GM18505 (cell line): Measurements from ENCODE around the gene ARPC5.
"Not testable (repeated sequence)": the region's sequence is repeated elsewhere in the genome, so short reads cannot be mapped to it uniquely, and the experiment has no call there.

Experiments used
- ATAC-seq: cut with Tn5 transposase; IDR thresholded peaks from one replicate; pipeline ENCODE4 v1.9.1; 2021; ENCODE audit not compliant: unreplicated experiment
- POLR2A ChIP-seq: IDR thresholded peaks from 4 replicates; pipeline ENCODE4 v1.6.1; 2011; ENCODE audit warnings: borderline replicate concordance; ENCODE audit not compliant: insufficient read depth, insufficient read length; ENCODE audit errors: extremely low read depth

Gene ARPC5

DNA sequence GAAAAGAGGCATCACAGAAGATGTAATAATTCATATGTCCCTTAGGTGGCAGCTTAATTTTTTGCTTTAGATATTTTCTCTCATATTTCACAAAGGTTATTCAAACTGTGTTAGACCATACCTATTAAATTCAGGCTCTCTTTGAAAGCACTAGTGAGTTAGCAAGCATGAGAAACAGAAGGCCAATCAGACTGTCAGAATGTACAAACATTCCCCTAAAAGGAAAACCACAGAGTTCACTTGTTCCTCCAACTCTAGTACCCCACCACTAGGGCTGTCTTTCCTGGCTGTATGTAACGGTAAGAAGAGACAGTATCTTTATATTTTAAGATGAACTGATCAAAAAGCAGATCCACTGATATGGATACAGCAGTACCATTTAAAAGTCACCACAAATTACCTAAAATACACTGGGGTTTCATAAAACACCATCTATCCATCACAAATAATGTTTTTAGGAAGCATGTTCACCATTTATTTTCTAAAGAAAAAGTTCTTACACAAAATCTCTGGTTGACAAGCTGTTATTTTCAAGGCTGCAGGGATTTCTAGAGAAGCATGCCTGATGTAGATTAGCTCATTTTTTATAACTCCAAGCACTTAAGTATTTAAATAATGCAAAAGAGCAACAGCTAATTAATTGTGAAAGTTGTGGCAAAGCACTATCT, 1.8 kb downstream of the ARPC5 start:
- ATAC-seq: no peak
- peak; percentile 44 for TF ChIP-seq POLR2A

DNA sequence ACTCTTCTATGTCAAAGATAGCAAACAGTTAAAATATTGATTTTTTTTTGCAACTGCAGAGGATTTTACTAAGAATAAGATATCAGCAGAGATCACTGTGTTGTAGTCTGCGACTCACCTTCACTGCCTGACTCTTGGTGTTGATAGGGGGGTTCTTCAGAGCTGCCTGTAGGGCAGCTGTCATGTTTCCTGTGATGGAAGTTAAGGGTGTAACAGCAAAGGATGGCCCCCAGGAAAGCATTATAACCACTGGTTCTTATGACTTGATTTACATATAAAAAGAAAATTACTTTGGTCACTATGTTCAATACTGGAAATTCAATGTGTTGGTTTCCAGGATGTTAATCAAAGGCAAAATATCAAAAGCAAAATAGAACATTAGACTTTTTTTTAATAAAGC, 2.6 kb downstream of the ARPC5 start:
- no peak for TF ChIP-seq POLR2A
- no peak for ATAC-seq

DNA sequence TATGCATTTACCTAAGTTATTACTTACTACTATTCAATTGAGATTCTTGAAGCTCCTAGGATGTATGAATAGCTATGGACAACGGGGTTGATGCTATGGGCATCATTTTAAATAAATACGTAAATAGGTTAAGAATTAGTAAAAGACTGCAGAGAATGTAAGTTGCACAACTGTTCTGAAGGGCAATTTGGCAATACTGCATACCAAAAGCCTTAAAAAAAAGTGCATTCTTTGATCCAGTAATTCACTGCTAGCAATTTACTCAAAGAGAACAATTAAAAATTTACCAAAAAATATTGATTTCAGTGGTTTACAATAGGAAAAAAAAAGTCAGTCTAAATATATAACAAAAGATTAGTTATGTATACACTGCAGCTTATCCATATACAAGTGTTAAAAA, 3.5 kb downstream of the ARPC5 start:
- TF ChIP-seq POLR2A: no peak

DNA sequence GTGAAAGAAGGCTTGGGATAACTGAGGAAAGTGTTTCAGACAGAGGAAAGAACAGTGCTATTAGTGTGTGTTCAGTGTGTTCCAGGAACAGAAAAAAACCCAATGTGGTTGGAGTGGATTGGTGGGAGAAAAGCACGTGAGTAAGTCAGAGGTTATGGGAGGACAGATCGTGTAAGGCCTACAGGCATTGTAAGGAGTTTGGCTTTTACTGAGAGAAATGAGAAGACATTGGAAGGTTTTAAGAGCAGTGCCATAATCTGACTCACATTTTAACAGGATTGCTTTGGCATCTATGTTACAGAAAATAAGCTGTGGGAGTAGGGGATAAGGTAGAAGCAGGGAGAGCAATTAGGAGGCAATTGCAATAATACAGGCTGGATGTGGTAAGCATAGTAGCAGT, 4.8 kb downstream of the ARPC5 start:
- ATAC-seq: no peak
- no peak for TF ChIP-seq POLR2A

More for the DNA sequence above, 3.5 kb downstream of the ARPC5 start:
- ATAC-seq: no peak

DNA sequence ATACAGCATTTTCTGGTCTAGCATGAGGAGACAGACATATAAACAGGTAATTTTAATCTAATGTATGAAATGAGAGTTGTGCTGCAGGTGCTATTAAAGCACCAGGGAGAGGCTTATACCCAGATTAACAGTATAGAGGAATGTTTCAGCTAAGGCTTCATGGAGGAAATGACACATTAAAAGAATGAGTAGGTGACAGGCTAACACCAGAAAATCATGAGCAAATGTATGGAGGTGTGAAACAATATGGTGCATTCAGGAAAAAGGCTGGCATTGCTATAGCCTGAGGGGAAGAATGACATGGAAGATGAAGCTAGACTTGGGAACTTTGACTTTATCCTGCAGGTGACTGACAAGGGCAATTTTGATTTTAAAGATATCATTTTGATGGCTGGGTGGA, 7.0 kb downstream of the ARPC5 start:
- no peak for TF ChIP-seq POLR2A
- ATAC-seq: no peak

DNA sequence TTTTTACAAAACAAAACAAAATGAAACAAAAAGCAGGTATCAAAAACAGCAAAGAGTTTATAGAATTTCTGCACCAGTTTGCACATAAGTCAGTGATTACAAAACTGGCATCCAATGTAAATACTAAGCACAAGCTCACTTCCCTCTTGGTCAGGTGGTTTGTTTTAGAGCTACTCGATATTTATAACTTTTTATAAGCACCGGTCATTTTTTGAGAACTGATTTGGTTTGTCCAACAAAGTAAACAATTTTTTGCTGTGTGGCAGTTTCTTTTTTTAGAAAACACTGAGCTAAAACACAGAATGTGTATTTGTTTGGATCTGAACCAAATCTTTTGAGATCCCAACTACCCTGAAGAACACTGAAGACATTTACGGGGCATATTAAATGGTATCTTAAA, 9.3 kb downstream of the ARPC5 start:
- not testable (repeated sequence) for ATAC-seq

DNA sequence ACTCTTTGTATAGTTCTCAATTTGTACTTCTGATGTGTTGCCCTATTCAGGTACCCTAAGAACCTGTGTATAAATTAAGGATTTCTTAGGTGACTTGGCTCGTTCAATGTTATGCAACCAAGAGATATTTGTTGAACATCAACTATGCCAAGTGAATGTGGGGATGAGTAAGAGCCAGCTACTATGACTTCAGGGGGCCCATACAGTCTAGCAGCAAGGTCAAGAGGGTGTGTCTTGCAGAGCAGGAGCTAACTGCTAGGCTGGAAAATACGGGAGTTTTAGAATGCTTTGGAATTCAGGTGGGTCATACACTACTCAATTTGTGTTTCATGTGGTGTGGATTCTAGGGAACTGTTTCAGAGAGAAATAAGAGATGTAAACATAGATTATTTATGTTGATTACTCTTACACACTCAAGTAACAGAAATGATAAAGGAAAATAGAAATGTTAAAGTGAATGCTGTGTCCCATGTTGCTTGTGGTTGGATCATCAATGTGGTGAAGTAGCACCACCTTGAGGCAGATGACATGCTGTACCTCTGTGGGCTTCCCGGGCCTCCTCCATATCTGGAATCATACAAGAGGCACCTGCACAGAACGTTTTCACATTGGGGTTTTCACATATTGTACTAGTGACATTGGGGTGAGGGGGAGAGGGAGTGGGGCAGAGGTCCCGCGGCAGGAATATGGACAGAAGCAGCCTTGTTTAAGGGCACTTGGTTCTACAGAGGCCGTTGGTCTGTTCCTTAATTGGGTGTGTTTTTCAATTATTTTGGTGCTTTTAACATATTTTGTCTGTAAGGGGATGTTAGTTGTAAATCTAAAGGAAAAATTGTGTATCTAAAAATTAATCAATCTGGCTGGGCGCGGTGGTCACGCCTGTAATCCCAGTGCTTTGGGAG, 12.4 kb downstream of the ARPC5 start:
- TF ChIP-seq POLR2A: no peak
- peak; percentile 52 for ATAC-seq

DNA sequence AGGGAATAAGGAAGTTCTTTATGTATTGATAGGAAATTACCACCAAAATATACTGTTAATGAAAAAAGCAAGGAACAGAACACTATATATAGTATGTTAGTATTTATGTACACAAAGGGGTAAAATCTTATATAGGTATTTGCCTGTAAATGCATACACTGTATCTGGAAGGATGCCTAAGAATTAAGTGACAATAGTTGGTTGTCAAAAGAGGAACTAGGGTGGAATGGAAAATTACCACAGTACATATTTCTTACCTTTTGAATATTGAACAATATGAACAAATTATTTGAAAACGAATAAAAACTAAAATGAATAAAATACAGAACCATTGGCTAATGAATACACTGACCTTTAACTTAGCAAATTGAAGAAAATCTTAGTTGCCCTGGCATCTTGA, 13.6 kb downstream of the ARPC5 start:
- no peak for ATAC-seq

DNA sequence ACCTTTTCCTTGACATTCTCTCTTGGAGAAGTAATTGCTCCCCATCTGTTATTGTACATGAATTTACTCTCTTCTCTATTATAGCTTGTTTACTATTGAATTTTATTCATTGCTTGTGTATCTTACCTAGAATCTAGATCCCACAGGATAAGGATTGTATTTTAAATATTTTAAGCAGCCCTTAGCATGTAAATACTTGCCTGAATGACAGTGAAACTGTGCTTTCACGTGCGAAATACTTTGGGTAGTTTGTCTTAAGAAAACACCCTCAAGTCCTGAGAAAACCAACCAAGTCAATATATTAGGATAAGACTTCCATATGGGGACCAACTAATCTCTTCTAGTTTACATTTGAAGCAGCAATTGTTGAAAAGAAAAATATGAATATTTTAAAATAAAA, 15.3 kb downstream of the ARPC5 start:
- no peak for TF ChIP-seq POLR2A
- ATAC-seq: no peak

More for the DNA sequence above, 13.6 kb downstream of the ARPC5 start:
- no peak for TF ChIP-seq POLR2A

DNA sequence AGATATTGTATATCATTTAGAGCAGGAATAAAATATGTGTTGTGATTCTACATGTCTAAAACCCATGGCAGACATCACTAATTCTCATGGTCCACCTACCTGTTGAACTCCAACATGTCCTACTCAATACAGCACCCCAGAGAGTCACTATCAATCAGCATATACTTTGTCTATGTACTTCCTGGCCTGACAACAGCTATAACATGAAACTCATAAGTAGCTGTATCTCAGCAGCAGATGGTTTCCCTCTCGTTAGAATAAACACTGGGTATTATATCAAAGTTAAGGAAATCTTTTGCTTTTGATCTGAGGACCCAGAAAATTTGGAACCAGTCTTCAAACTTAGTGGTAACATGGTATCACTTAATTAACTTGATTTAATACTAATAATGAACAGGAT, 15.8 kb downstream of the ARPC5 start:
- no peak for ATAC-seq
- no peak for TF ChIP-seq POLR2A

DNA sequence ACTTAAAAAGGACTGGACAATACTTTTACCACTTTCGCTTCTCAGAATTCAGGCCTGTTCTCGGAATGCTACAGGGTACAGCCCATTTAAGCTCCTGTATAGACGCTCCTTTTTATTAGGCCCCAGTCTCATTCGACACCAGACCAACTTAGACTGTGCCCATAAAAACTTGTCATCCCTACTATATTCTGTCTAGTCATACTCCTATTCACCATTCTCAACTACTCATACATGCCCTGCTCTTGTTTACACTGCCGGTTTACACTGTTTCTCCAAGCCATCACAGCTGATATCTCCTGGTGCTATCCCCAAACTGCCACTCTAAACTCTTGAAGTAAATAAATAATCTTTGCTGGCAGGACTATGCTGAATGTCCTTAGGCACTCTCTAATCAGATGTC, 17.4 kb downstream of the ARPC5 start:
- ATAC-seq: not testable (repeated sequence)

DNA sequence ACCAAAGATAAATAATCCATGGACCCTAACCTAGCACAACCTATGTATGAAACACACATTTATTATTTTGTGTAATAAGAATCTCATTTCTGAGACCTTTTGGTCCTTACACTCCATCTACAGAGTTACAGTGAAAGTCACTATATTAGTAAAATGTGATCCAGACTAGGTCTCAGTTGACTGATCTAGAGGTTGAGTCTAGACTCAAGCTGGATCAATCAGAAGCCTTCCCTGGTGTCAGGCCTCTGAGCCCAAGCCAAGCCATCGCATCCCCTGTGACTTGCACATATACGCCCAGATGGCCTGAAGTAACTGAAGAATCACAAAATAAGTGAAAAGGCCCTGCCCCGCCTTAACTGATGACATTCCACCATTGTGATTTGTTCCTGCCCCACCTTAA, 22.6 kb downstream of the ARPC5 start:
- ATAC-seq: not testable (repeated sequence)

DNA sequence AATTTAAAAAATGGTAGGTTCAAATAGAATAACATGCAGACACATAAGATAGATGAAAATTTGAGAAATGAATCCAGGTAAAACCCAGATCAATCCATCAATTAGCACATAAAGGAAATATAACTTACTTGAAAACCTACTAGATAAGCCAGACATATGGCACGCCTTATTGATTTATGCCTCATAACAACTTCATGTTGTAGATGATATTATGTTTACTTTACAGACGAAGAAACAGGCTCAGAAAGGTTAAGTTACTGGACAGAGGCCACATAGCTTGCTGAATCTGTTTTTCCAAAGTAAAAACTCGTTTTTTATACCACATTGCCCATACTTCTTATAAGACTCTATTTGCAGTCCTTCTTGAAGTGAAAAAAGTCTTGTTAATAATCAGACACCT, 23.2 kb downstream of the ARPC5 start:
- no peak for TF ChIP-seq POLR2A
- no peak for ATAC-seq

DNA sequence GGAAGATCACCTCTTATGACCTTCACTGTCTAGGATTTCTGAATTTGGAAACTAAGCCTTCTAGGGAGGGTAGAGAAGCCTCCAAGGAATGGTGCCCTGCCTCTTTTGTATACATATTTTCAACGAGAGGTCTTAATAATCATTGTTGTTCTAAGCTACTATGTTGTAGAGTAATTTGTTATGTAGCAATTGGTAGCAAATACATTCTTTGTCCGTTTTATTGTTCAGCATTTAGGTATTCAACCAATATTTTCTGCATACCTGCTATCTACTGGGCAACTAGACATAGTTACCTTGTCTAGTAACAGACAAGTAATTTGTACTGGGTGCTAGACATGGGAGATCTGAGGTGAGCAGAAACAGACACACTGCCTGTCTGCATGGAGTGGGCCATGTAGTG, 24.6 kb downstream of the ARPC5 start:
- no peak for TF ChIP-seq POLR2A
- ATAC-seq: no peak
